ENCODE measurements around the gene RDM1. TPM values are rescaled to one million over a fixed set of nuclear protein-coding genes. Genes with fewer than 3 reads are reported as not detected.

Gene RDM1
- total RNA-seq, 1 donor from 2014 or later: not detected

GRCh38 chr17:35918665-35919064 is 11.9 kb downstream of the RDM1 start:
- Histone ChIP-seq H3K36me3 (no peaks in the 10 kb centered on the region), H3K27ac (replicated peaks) (no peak overlapping the region), H3K4me1 (no peaks in the 10 kb centered on the region), H3K9me3 (replicated peaks) (no peaks in the 10 kb centered on the region), H3K27me3 (ENCODE audit: low read depth) (peaks cover 13% of the 10 kb centered on the region), H3K4me3 (no peak overlapping the region)
- no peak for TF ChIP-seq CTCF (IDR thresholded peaks at IDR 0.05; ENCODE audit: borderline replicate concordance)
- no peak for DNase-seq
- intact Hi-C loops (cut with micrococcal nuclease): no loop called here

DNA sequence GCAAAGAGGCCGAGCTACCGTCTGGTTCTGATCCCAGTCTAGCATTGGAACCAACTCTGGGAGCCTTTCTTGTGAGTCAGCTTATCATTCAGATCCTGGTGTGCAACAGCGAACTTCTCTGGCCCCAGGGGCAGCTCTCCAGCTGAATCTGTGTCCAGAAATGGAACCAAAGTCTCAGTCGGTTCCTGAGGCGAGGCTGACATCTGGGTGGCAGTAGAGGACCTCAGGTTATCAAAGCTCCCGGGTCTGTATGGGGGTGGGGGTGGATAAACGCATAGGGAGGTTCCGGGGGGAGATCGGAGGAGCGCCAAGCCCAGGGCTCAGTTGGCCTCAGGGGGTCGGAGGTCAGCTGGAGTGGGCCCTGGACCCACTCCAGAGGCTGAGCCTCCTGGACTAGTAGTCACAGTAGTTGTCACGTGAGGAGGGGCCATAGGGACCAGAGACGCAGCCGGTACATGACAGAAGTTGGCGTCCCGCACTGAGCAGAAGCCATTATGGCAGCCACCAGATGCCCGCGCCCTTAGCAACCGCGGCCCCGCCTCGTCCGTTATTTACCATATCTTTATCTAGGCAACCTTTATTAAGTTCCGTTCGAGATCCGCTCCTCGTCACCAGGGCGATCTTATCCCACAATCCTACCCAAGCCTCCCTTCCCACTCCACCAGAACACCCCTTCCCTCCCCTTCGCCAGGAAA is 12.9 kb downstream of the RDM1 start:
- no peaks in the 10 kb centered on the region for H3K9me3 ChIP-seq (replicated peaks)
- H3K4me1 ChIP-seq: no peaks in the 10 kb centered on the region
- H3K36me3 ChIP-seq: no peaks in the 10 kb centered on the region
- TF ChIP-seq CTCF (IDR thresholded peaks at IDR 0.05; ENCODE audit: borderline replicate concordance): no peak
- intact Hi-C loops (cut with micrococcal nuclease): no loop called here
- H3K27ac ChIP-seq (replicated peaks): no peak overlapping the region
- H3K4me3 ChIP-seq: no peak overlapping the region
- H3K27me3 ChIP-seq (ENCODE audit: low read depth): peaks cover 4% of the 10 kb centered on the region
- no peak for DNase-seq

DNA sequence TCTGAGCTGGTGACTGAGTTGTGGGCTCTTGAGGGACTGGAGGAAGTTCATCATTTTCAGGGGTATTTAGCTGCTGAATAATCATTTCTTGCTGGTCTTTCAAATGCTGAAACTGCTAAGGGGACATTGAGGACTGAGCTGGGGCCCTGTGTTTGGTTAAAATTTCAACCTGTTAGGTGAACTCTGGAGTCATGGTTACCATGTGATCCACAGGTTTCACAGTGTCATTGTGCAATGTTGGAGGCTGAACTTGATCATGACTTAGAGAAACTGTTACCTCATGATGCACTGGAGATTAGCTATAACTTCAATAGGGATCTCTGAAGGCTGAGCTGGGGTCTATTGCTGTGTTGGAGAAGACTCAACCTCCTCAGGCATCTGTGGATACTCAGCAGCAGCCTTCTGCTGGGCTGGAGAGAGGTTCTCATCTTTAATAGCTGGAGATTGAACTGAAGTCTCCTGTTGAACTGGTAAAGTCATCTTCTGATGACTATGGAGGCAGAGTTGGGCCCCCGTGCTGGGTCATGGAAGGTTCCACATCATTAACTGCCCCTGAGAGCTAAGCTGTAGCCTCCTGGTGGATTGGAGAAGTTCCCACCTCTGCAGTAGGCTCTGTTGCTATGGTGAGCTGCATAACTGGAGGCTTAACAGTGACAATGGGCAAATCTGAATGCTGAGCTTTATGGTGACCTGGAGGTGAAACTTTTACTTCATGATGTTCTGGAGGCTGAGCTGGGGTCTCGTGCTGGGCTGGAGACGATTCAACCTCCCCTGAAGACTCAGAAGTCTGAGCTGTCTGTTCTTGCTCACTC is 15.2 kb downstream of the RDM1 start:
- TF ChIP-seq CTCF (IDR thresholded peaks at IDR 0.05; ENCODE audit: borderline replicate concordance): no peak

GRCh38 chr17:35914354-35914753 is 16.2 kb downstream of the RDM1 start:
- TF ChIP-seq CTCF (IDR thresholded peaks at IDR 0.05; ENCODE audit: borderline replicate concordance): no peak
- DNase-seq: no peak
- H3K4me1 ChIP-seq: no peaks in the 10 kb centered on the region
- no peak overlapping the region for H3K27ac ChIP-seq (replicated peaks)
- no peak overlapping the region for H3K4me3 ChIP-seq
- H3K27me3 ChIP-seq (ENCODE audit: low read depth): peaks cover 4% of the 10 kb centered on the region
- H3K9me3 ChIP-seq (replicated peaks): no peaks in the 10 kb centered on the region
- intact Hi-C loops (cut with micrococcal nuclease): no loop called here
- no peaks in the 10 kb centered on the region for H3K36me3 ChIP-seq

More for the DNA sequence above, 15.2 kb downstream of the RDM1 start:
- Histone ChIP-seq H3K4me3 (no peak overlapping the region), H3K36me3 (no peaks in the 10 kb centered on the region), H3K27ac (replicated peaks) (no peak overlapping the region), H3K9me3 (replicated peaks) (no peaks in the 10 kb centered on the region), H3K4me1 (no peaks in the 10 kb centered on the region), H3K27me3 (ENCODE audit: low read depth) (peaks cover 4% of the 10 kb centered on the region)
- DNase-seq: no peak
- intact Hi-C loops (cut with micrococcal nuclease): no loop called here

GRCh38 chr17:35913609-35914008 is 17.0 kb downstream of the RDM1 start:
- no peak overlapping the region for H3K4me3 ChIP-seq
- peaks cover 4% of the 10 kb centered on the region for H3K27me3 ChIP-seq (ENCODE audit: low read depth)
- H3K36me3 ChIP-seq: no peaks in the 10 kb centered on the region
- no peak for TF ChIP-seq CTCF (IDR thresholded peaks at IDR 0.05; ENCODE audit: borderline replicate concordance)
- no peaks in the 10 kb centered on the region for H3K9me3 ChIP-seq (replicated peaks)
- H3K27ac ChIP-seq (replicated peaks): no peak overlapping the region
- H3K4me1 ChIP-seq: no peaks in the 10 kb centered on the region
- intact Hi-C loops (cut with micrococcal nuclease): no loop called here
- no peak for DNase-seq
